ENCODE measurements around the gene CD24.
"Not testable (repeated sequence)": the region's sequence is repeated elsewhere in the genome, so short reads cannot be mapped to it uniquely, and the experiment has no call there.

- TF ChIP-seq, protein P1, sequence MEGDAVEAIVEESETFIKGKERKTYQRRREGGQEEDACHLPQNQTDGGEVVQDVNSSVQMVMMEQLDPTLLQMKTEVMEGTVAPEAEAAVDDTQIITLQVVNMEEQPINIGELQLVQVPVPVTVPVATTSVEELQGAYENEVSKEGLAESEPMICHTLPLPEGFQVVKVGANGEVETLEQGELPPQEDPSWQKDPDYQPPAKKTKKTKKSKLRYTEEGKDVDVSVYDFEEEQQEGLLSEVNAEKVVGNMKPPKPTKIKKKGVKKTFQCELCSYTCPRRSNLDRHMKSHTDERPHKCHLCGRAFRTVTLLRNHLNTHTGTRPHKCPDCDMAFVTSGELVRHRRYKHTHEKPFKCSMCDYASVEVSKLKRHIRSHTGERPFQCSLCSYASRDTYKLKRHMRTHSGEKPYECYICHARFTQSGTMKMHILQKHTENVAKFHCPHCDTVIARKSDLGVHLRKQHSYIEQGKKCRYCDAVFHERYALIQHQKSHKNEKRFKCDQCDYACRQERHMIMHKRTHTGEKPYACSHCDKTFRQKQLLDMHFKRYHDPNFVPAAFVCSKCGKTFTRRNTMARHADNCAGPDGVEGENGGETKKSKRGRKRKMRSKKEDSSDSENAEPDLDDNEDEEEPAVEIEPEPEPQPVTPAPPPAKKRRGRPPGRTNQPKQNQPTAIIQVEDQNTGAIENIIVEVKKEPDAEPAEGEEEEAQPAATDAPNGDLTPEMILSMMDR (conservative IDR thresholded peaks at IDR 0.05; ENCODE audit: low read depth, low read length), result not testable (repeated sequence)
- TF ChIP-seq EZH2 (IDR thresholded peaks at IDR 0.05; ENCODE audit: low read length, unreplicated experiment); EZH2phosphoT487 (IDR thresholded peaks at IDR 0.05; ENCODE audit: borderline replicate concordance, low read length): not testable (repeated sequence)
Measured at GRCh38 chr6:106970769-106971168, 3.8 kb downstream of the CD24 start.

Data from PC-3 (cell line).